ENCODE data around the gene SAT1.

The SAT1 gene

GRCh38 chrX:23792861-23793553 lies 10.0 kb downstream of the SAT1 start:
- no peak for DNase-seq (ENCODE audit: low read depth)
- no peak for TF ChIP-seq CTCF (IDR thresholded peaks at IDR 0.05; ENCODE audit: insufficient read depth, low read depth, low read length, missing control alignments)
- H3K4me3 ChIP-seq (ENCODE audit: low read depth, low read length): no peak overlapping the region

GRCh38 chrX:23795221-23795620 lies 12.2 kb downstream of the SAT1 start:
- no peak for DNase-seq (ENCODE audit: low read depth)
- TF ChIP-seq CTCF (IDR thresholded peaks at IDR 0.05; ENCODE audit: insufficient read depth, low read depth, low read length, missing control alignments): no peak
- H3K4me3 ChIP-seq (ENCODE audit: low read depth, low read length): no peak overlapping the region

GRCh38 chrX:23797371-23798128 lies 14.6 kb downstream of the SAT1 start:
- H3K4me3 ChIP-seq (ENCODE audit: low read depth, low read length): no peak overlapping the region
- no peak for DNase-seq (ENCODE audit: low read depth)
- TF ChIP-seq CTCF (IDR thresholded peaks at IDR 0.05; ENCODE audit: insufficient read depth, low read depth, low read length, missing control alignments): no peak

- TF ChIP-seq CTCF (IDR thresholded peaks at IDR 0.05; ENCODE audit: insufficient read depth, low read depth, low read length, missing control alignments): no peak
- no peak for DNase-seq (ENCODE audit: low read depth)
- H3K4me3 ChIP-seq (ENCODE audit: low read depth, low read length): no peak overlapping the region
These were observed 16.6 kb downstream of the SAT1 start for GRCh38 chrX:23799469-23800065.

- DNase-seq (ENCODE audit: low read depth): no peak
- no peak overlapping the region for H3K4me3 ChIP-seq (ENCODE audit: low read depth, low read length)
- TF ChIP-seq CTCF (IDR thresholded peaks at IDR 0.05; ENCODE audit: insufficient read depth, low read depth, low read length, missing control alignments): no peak
These were observed 19.5 kb downstream of the SAT1 start for GRCh38 chrX:23802431-23802830.

- H3K4me3 ChIP-seq (ENCODE audit: low read depth, low read length): no peak overlapping the region
- no peak for TF ChIP-seq CTCF (IDR thresholded peaks at IDR 0.05; ENCODE audit: insufficient read depth, low read depth, low read length, missing control alignments)
- DNase-seq (ENCODE audit: low read depth): no peak
These were observed 21.0 kb downstream of the SAT1 start for GRCh38 chrX:23803931-23804381.

Data from GM12865 (cell line).